AG20443 (cell line): Measurements from ENCODE around the gene TNPO3.
"Not testable (repeated sequence)": the region's sequence is repeated elsewhere in the genome, so short reads cannot be mapped to it uniquely, and the experiment has no call there.

Experiments used
- DNase-seq: peaks from one replicate; pipeline ENCODE4 v3.0.0; 2012; ENCODE audit warnings: low spot score, mixed read lengths

TNPO3 gene

DNA sequence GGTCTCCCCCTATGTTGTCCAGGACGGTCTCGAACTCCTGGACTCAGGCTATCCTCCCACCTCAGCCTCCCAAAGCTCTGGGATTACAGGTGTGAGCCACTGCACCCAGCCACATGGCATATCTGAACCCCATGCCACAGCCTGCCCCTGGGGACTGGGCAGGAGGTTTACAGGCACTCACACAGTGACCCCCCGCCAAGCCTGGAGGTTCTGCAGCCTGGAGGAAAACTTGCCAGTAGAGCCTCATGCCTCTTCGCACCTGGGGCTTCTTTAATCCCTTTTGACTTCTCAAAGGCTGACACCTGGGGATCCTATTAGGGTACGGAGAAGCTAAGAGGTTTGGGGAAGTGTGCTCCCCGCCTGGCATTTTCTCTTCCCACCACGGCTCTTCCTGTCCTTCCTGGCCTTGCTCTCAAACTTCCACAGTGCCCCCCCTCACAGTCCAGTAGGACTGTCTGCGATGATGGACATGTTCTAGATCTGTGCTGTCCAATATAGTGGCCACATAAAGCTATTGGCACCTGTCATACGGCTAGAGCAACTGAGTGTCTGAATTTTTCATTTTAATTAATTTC lies 133.0 kb downstream of the TNPO3 start:
- no peak for DNase-seq

DNA sequence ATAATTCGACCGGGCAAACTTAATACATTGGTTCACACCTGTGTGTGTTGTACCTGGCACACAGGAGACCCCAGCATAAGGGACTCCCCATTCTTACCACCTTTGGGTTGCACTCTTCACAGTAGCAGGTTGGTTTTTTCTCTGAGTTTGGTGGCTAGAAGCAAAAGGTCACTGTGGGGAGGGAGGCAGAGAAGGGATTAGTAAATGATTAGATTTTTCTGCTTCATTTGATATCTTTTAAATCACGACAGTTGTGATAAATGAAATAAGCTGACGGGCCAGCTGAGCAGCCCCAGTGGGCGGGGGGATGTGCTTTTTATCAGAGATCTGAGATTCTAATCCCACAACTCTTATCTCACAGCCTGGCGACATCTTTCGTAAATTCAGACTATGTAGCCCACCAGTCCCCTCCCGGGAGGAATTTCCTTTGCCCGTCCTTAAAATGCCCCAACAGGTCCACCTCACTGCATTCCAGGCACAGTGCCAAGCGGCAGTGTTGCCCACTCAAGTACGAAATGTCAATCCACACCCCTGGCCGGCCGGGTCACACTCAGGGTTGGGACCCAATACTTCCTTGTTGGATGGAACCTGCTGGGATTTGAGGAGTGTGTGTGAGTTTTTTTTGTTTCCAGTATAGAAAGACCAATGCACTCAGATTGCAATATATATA lies 133.9 kb downstream of the TNPO3 start:
- no peak for DNase-seq

DNA sequence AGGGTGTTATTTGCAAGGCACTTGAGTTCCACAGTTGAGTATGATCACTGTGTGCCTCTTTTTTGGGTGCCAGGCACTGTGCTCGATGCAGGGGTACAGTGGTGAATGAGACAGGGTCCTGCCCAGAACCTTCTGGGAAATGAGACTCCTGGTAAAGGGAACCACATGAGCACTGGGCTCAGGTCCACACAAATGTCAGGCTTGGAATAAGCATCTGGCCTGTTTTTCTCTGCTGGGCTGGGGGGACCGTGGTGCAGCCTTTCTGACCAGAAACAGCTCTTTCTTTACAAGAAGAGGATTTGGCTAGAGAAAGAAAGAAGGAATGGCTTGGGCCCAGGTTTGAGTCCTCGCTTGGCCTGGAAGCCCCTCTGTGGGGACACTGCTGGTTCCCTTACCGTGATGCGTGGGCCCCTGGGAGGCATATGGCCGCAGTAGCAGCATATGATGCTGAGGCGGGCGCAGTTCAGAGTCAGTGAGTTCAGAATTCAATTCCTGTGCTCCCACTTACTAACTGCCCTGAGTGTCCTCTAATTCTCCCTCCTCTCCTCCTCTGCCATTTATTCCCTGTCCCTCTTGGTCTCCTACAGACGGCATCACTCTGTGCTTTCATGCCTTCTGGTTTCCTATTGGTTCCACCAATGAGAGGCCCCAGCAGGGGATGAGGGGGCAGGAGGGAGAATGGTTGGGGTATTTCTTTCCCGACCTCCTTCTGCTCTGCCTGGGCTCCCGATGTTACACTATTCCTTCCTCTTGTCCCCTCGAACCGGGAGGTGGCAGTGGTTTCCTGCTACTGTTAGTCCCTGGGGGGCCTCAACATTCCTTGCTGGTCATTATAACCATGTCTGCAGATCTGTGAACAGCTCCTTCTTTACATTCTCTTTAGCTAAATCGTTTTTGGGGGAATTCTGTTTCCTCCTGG lies 134.8 kb downstream of the TNPO3 start:
- no peak for DNase-seq

DNA sequence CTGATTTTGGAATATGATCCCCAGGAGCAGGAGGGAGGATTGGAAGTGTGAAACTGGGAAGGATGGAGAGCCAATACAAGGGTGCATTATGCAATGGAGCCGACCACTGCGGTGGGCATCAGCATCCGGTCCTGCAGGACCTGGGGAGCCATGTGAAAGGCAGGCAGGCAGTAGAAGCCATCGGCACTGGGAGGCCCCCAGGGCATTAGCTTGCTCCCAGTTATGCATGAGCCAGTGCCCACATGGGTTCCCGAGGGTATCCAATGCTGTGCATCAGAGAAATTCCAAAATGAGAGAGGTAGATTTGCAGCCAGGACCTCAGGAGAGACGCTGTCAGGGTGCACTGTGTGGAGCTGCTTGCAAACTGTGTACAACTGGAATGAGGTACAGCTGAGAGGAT lies 135.7 kb downstream of the TNPO3 start:
- DNase-seq = no peak

DNA sequence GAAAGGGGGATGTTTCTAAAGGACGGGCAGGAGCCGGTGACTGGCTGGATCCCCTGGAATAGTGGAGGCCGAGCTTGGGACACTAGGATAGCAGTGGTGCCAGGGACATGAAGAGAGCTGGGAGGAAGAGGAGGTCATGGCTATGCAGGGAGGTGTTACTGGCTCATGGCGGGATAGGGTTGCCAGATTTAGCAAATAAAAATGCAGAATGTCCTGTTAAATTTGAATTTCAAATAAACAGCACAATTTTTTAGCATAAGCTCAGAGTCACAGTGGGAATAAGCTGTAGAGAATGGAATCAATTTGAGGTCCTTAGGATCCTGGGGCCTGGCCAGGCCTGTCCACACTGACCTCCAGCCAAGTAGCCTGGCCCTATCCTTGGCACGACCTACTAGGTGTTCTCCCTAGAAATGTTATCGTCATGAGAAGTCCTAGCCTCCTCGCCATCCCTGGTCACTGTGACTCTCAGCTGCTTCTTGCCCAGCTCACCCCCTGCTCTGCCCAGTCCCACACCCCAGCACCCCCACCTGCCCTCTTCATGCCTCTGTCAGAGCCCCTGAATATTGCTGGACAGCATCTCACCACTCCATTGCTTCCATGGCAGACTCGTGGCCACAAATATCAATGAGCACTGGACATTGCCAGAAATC lies 136.8 kb downstream of the TNPO3 start:
- no peak for DNase-seq

DNA sequence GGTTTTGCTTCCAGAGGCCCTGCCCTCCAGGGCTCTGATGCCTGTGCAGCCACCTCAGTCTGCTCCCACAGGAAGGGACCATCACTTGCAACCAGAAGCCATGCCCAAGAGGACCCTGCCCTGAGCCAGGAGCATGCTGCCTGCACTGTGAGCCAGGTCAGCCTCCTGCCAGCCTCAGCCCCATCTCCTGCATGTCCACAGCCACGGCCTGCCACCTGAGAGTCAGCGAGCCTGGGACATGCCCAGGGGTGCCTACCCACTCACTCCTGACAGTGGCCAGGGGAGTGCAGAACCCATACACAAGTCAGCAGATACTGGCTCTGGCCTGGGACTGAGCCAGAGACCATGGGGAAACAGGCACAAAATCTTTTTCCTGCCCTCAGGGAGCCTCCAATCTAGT lies 137.8 kb downstream of the TNPO3 start:
- DNase-seq = no peak

DNA sequence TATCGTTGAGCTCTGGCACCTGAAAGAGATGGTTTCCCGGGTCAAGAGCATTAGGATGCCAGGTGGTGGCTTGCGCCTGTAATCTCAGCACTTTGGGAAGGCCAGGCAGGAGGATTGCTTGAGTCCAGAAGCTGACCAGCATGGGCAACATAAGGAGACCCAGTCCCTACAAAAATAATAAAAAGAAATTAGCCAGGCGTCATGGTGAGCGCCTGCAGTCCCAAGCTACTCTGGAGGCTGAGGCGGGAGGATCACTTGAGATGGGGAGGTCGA lies 138.3 kb downstream of the TNPO3 start:
- DNase-seq = no peak

DNA sequence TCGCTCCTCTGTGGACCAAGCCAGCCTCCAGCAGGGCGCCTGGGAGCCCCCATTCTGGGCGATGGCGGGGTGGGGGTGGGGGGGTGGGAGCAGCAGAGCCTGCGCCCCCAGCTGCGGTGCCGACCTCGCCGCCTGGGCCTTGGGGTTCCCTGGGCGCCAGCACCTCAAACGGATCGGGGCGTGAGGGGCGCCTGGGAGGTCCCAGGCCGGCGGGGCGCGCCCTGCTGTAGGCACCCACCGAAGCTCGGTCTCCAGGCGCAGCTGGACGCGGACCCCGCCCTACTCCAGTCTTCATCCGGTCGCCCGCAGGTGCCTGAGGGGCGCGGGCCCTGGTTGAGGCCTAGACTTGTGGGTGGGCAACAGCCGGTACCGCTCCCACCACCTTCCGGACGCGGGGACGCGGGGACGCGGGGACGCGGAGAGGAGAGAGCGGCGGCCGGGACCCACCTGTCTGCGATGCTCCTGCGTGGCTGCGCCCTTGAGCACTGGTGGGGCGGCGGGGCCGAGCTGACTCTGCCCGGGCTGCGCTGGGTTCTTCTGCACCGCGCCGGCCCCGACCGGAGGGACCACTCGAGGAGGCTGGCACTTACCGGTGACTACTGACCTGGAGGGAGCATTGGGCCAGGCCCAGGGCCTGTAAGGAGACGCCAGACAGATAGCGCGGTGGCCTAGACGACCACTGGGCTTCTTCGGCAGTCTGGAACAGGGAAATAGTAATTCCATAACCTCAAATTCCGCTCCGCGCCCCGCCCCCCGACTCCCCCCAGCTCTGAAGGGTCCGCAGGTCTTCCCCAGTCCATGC lies 138.9 kb downstream of the TNPO3 start:
- DNase-seq = no peak

DNA sequence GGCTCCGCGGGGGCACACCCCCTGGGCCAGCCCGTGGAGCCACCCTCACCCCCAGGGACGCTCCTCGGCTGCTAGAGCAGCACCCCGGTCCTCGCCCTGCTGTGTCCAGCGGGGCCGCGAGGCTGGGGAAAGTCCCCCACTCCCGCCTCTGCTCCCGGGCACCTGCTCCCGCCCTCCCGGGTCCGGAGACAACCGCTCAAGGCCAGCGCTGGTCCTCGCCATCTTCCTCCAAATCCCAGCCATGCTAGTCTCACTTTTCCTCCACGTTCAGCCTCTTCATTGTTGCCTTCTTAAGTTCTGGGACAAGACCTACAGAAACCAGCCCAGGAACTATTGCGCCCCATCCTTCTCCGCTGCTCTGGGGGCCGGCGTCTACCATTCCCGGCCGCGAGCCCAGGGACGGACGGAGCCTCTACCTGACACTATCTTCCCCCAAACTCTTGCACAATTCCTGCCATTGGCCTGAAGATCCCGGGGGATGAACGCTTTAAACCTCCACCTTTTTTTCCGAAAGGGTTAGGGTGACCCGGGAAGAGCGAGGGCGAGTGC lies 139.6 kb downstream of the TNPO3 start:
- no peak for DNase-seq

DNA sequence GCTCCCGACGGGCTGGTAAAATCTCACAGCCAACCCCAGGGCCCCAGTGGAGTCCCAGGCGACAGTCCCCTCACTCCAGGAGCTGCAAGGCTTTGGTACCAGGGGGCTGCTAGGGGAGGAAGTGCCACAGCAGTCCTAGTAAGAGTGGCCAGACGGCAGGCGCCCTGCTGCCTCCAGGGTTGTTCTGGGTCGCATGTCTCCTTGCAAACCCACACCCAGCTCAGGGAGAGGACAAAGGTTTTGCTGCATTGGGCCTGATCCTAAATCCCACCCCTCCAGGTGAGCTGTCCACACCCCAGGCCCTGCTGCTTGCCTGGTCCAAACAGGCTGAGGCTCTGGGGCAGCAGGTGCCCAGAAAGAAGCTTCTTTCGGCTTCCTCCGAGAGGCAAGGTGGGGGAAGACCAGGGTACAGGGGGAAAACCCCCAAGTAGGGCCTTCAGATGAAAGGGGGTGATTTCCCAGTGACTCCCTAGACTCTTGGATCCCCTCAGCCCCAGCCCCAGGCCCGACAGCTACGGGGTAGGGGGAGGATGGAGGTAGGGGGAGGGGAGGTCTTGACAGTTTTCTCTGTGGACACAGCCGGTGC lies 140.3 kb downstream of the TNPO3 start:
- DNase-seq = no peak

DNA sequence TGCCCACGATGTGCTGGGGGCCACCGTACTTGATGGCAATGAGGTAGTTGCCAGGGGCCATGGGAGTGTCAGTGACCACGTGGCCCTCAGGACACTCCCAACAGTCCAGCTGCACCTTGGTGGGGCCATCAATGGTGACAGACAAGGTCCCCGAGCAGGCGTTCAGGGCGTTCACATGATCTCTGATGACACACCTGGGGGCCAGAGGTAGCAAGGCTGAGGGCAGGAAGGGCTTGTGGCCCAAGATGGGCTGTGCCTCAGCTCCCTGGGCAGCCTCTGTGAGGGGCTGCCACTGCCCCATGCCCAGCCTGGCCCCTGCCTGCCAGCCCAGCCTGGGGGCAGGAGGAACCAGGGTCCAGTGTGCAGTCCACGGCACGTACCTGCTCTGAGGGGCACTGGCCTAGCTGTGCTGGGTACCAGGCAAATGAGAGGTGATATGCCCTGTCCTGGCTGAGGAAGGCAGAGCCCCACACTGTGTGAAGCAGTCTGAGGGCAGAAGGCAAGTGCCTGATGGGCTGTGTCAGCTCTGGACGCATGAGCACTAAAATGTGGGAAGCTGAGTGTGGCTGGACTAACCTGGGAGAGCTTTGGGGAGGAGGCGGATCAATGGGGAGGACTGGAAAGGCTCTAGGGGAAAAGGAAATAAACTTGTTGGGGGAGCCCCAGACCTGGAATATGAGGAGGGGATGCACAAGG lies 140.9 kb downstream of the TNPO3 start:
- DNase-seq = no peak

DNA sequence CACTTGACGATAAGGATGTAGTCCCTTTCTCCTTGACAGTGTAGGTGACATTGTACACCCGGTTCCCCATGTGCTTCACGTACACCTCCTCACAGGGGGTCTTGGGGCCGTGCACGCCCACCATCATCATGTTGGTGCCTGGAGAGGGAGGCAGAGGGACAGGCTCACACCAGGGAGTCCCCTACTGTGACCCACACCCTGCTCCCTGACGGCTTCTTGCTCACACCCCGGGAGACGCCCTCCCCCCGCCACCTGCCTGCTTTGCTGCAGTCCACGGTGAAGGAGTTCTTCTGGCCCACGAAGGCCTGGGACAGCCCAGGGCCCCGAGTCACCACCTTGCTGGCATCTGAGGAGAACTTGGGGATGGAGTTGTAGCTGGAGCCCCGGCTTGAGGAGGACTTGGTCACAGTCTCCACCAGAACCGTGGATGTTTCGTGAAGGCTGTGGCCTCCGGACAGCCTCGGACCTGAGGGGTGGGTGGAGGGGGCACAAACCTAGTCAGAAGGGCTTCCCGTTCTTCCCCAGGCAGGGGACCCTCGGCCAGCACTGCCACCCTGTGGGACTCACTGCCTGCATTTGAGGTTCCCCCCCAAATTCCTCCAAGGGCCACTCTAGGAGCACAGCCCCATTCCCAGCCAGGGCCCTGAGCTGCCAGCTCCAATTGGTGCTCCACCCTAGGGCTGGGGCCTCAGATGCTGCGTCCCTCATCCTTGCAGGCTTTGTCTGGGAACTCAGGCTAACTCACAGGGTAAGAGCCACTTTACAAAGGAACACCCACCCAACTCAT lies 142.0 kb downstream of the TNPO3 start:
- DNase-seq = not testable (repeated sequence)

DNA sequence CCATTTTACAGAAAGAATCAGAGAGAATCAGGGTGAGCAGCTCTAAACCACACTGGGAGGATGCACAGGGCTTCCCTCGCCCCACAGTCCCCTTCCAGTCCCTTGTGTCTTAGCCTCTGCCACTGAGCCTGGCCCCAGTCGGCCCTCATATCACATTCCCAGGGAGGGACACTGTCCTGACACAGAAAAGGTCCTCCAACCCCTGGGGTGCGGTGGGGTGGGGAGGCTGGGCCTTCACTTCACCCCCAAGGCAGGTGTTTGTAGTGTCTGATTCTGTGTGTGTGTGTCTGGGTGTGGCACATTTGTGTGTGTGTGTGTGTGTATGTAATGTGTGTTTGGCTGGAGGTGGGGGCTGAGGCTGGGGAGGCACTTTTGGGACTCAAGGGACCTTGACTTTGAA lies 142.6 kb downstream of the TNPO3 start:
- DNase-seq = no peak

DNA sequence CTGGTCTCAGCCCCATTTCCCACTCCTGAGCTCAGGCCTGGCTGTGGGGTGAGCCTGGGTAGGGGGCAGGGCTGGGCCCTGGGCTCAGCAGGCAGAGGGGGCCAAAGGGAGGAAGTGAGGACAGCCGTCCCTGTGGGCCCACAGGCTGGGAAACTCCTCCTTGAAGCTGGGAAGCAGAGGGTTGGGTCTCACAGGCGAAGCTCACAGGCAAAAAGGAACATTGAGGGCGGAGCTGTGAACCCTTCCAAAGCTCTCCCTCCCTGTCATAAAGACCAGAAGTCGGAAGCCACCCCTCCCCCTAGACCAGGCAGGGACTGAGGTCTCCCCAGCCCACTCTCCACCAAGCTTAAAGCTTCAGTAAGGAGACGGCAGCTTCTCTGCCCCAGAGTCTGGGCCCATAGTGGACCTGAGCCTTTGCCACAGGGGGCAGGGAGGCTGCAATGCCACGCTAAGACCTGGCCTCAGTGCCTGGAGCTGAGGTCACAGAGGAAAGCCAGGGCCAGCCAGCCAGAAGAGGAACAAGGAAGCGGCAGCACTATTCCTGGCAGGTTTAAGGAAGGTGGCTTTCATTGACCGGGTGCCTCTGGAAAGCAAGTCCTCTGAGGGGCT lies 143.4 kb downstream of the TNPO3 start:
- DNase-seq = no peak

DNA sequence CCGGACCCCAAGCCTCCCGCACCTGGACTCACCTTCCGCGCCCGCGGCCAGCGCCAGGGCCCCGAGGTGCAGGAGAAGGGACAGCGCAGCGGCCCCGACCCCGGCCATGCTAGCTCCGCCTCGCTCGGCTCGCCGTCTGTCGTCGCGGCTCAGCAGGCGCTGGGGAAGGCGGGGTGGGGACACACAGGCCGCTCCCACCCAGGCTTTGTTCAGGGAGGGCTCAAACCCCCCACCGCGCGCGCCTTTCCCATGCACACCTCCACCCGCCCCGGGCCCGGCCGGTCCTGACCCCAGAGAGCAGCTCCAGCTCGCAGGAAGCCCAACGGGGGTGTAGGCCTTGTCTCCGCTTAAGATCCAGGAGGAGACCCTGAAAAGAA lies 144.4 kb downstream of the TNPO3 start, which contains the start of gene KCP:
KCP (minus strand) TSS at position 141 of the 377 bp plus-strand sequence; CDS start at position 108, 33 bp downstream.
- DNase-seq = no peak

DNA sequence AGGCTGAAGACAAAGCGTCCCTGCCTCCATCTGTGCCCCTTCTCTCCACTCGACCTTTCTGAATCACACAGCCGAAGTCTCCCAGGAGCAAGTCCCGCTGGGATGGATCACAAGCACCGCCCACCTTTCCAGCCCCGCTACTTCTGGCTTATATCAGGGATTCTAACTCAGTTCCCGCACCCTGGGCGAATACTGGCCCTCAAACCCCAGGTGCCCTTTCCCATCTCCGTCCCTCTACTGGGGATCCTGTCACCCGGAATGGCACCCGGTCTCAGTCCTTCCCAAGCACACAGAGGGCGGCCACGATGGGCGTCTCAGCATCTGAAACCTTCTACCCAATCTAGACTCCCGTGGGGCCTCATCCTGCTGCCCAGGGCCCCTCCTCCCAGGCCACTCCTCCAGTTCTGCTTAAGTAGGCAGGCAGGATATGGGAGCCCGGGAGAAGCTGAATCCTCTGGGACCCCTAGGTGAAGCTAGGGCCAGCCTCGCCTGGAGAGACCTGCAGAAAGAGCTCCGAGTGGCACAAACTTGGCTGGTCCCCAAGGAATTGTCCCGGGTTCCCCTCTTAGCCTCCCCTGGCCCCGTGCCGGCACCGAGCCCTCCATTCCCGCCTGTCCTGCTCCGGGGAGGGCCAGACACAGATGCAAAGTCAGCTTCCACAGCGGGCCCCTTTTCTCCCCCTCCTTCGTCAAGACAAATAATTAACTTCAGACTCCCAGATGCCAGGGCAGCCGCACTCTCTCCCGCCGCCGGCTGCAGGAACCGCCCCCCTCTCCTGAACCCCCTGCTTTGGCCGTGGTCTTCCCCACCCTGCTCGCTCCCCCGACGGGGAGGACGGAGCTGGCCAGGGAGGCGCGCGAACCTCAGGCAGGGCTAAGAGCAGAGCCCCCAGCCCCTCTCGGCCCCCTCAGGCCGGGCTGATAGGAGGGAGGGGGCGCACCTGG lies 145.0 kb downstream of the TNPO3 start:
- peak; percentile 50 for DNase-seq

DNA sequence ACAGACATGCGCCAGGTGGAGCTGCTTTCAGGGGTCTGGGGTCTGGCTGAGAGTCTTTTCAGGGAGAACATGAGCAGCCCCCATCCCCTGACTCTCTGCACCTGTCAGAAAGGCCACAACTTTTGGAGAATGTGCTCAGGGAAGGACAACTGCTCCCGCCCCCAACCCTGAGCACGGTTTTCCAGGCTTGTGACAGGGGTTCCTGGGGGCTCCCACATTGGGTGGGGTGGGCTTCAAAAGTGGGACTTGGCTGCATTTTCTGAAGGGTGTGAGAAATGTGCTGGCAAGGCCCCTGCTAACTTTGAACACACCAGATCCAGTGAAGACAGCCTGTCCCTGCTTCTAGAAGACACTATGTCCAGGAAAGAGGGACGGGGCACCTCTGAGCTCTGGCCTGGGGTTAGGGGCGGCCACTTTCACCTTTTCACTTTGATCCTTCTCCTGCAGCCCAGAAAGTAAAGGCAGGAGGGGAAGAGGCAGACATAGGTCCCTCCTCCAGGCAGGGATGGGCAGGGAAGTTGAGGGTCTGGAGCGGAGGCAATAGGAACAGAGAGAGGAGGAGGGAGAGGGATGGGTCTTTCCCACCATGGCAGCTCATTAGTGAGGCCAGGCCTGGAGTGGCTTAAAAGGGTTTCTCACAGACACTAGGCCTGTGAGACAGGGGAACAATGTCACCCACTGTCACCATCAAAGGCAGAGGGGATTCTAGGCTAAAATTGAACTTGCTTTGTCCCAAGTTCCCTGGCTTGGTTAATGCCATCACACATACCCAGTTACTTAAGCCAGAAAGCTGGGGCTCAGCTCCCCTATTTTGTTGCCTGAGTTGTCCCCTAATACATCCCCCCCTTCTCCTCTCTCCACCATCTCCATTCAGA lies 145.9 kb downstream of the TNPO3 start:
- no peak for DNase-seq
